Measurements from ENCODE around the gene PCDHGA1.
A peak's percentile ranks its signal among the peaks of the same experiment; 100 is the strongest.
"Not testable (repeated sequence)": the region's sequence is repeated elsewhere in the genome, so short reads cannot be mapped to it uniquely, and the experiment has no call there.

PCDHGA1 gene

GRCh38 chr5:141366016-141366896 lies 35.9 kb downstream of the PCDHGA1 start:
- Histone ChIP-seq H3K9ac (ENCODE audit: low read depth, low read length) (no peak overlapping the region), H3K9me3 (ENCODE audit: insufficient read depth, low read depth, low read length) (peaks cover 71% of the 10 kb centered on the region), H3K27ac (ENCODE audit: low read depth, low read length) (no peak overlapping the region), H3K27me3 (ENCODE audit: insufficient read depth, low read length) (no peaks in the 10 kb centered on the region), H3K4me1 (ENCODE audit: insufficient read depth, low read length) (0 out of 2 replicates have a peak, but pooled peaks cover 6% of the 10 kb centered on the region), H3K4me3 (ENCODE audit: low read length) (no peak overlapping the region), H3K36me3 (ENCODE audit: insufficient read depth, low read length) (0 out of 2 replicates have a peak, but pooled peaks cover 3% of the 10 kb centered on the region)
- 97% methylated on average over 46 of the region's 46 CpGs for WGBS

- no peak within 1 kb of the TSS for H3K4me3 ChIP-seq (ENCODE audit: low read length)
- peaks cover 74% of the 10 kb centered on the region for H3K9me3 ChIP-seq (ENCODE audit: insufficient read depth, low read depth, low read length)
- H3K4me1 ChIP-seq (ENCODE audit: insufficient read depth, low read length) = no peaks in the 10 kb centered on the region
Measured at GRCh38 chr5:141369994-141370848, 39.9 kb downstream of the PCDHGA1 start, which contains the start of gene PCDHGB3. TSS of gene PCDHGB3 (plus strand) at chr5:141370242. CDS start at chr5:141370395, 153 bp downstream.

DNA sequence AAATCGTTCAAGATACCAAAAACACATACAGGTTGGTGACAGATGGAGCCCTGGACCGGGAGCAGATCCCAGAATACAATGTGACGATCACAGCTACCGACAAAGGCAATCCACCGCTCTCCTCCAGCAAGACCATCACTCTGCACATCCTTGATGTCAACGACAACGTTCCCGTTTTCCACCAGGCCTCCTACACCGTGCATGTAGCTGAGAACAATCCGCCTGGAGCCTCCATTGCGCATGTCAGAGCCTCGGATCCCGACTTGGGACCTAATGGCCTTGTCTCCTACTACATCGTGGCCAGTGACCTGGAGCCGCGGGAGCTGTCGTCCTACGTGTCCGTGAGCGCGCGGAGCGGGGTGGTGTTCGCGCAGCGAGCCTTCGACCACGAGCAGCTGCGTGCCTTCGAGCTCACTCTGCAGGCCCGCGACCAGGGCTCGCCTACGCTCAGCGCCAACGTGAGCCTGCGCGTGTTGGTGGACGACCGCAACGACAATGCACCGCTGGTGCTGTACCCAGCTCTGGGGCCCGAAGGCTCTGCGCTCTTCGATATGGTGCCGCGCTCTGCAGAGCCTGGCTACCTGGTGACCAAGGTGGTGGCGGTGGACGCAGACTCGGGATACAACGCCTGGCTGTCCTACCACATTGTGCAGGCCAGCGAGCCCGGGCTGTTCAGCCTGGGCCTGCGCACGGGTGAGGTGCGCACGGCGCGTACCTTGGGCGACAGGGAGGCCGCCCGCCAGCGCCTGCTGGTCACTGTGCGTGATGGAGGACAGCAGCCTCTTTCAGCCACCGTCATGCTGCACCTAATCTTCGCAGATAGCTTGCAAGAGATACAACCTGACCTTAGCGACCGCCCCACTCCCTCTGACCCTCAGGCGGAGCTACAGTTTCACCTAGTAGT lies 41.5 kb downstream of the PCDHGA1 start:
- no peak overlapping the region for H3K4me3 ChIP-seq (ENCODE audit: low read length)
- peaks cover 68% of the 10 kb centered on the region for H3K9me3 ChIP-seq (ENCODE audit: insufficient read depth, low read depth, low read length)
- no peaks in the 10 kb centered on the region for H3K27me3 ChIP-seq (ENCODE audit: insufficient read depth, low read length)
- no peaks in the 10 kb centered on the region for H3K36me3 ChIP-seq (ENCODE audit: insufficient read depth, low read length)
- WGBS = 96% methylated on average over 69 of the region's 69 CpGs
- H3K27ac ChIP-seq (ENCODE audit: low read depth, low read length) = no peak overlapping the region
- H3K4me1 ChIP-seq (ENCODE audit: insufficient read depth, low read length) = no peaks in the 10 kb centered on the region
- H3K9ac ChIP-seq (ENCODE audit: low read depth, low read length) = no peak overlapping the region

More at GRCh38 chr5:141369994-141370848, 39.9 kb downstream of the PCDHGA1 start, which contains the start of gene PCDHGB3:
- WGBS = 94% methylated on average over 32 of the region's 32 CpGs
- Histone ChIP-seq H3K36me3 (ENCODE audit: insufficient read depth, low read length) (no peaks in the 10 kb centered on the region), H3K9ac (ENCODE audit: low read depth, low read length) (no peak within 1 kb of the TSS), H3K27ac (ENCODE audit: low read depth, low read length) (no peak within 1 kb of the TSS), H3K27me3 (ENCODE audit: insufficient read depth, low read length) (no peaks in the 10 kb centered on the region)

DNA sequence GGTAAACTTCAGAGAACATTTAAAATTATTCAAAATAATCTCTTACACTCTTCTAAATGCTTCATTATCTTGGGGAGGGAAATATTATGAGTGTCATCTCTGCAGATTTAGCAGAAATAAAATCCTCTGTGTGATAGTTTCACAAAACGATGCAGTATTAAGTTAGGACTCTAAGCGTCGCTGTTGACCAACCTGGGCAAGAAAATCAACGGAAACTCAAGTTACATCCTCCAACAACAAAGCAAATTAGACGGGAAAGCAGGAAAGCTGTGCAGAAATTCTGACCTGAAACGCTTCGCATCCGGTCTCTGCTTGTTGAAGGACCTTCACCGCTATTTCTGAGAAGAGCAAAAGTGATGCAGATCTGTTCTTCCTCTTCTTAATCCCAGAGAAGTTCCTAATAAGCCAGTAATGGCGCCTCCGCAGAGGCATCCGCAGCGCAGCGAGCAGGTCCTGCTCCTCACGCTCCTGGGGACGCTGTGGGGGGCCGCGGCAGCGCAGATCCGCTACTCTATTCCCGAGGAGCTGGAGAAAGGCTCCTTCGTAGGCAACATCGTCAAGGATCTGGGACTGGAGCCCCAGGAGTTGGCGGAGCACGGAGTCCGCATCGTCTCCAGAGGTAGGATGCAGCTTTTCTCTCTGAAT lies 43.5 kb downstream of the PCDHGA1 start, which contains the start of gene PCDHGA6:
PCDHGA6 (plus strand) TSS at position 219 of the 645 bp plus-strand sequence; CDS start at position 412, 193 bp downstream.
- WGBS = 96% methylated on average over 27 of the region's 27 CpGs
- H3K9me3 ChIP-seq (ENCODE audit: insufficient read depth, low read depth, low read length) = peaks cover 67% of the 10 kb centered on the region

DNA sequence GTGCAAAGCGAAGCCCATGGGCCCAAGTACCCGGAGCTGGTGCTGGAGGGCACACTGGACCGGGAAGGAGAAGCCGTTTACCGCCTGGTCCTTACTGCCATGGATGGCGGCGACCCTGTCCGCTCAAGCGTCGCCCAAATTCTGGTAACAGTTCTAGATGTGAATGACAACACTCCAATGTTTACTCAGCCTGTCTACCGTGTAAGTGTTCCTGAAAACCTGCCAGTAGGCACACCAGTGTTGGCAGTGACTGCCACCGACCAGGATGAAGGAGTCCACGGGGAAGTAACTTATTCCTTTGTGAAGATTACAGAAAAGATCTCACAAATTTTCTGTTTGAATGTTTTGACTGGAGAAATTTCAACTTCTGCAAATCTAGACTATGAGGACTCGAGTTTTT lies 44.3 kb downstream of the PCDHGA1 start:
- Histone ChIP-seq H3K9me3 (ENCODE audit: insufficient read depth, low read depth, low read length) (peaks cover 64% of the 10 kb centered on the region), H3K4me3 (ENCODE audit: low read length) (no peak overlapping the region), H3K27me3 (ENCODE audit: insufficient read depth, low read length) (no peaks in the 10 kb centered on the region), H3K9ac (ENCODE audit: low read depth, low read length) (no peak overlapping the region), H3K27ac (ENCODE audit: low read depth, low read length) (no peak overlapping the region), H3K4me1 (ENCODE audit: insufficient read depth, low read length) (no peaks in the 10 kb centered on the region), H3K36me3 (ENCODE audit: insufficient read depth, low read length) (no peaks in the 10 kb centered on the region)
- WGBS = 97% methylated on average over 14 of the region's 14 CpGs

More for the DNA sequence above, 43.5 kb downstream of the PCDHGA1 start, which contains the start of gene PCDHGA6:
- no peaks in the 10 kb centered on the region for H3K27me3 ChIP-seq (ENCODE audit: insufficient read depth, low read length)
- H3K36me3 ChIP-seq (ENCODE audit: insufficient read depth, low read length) = no peaks in the 10 kb centered on the region
- H3K4me3 ChIP-seq (ENCODE audit: low read length) = peak within 1 kb of the TSS; percentile 24; the same call in 1 of the 2 replicates
- H3K27ac ChIP-seq (ENCODE audit: low read depth, low read length) = no peak within 1 kb of the TSS
- H3K4me1 ChIP-seq (ENCODE audit: insufficient read depth, low read length) = no peaks in the 10 kb centered on the region
- no peak within 1 kb of the TSS for H3K9ac ChIP-seq (ENCODE audit: low read depth, low read length)

GRCh38 chr5:141375444-141376155 lies 45.3 kb downstream of the PCDHGA1 start:
- H3K9me3 ChIP-seq (ENCODE audit: insufficient read depth, low read depth, low read length) = peaks cover 60% of the 10 kb centered on the region
- 96% methylated on average over 38 of the region's 48 CpGs for WGBS
- not testable (repeated sequence) for H3K27ac ChIP-seq (ENCODE audit: low read depth, low read length); H3K36me3 ChIP-seq (ENCODE audit: insufficient read depth, low read length); H3K9ac ChIP-seq (ENCODE audit: low read depth, low read length); H3K4me1 ChIP-seq (ENCODE audit: insufficient read depth, low read length); H3K27me3 ChIP-seq (ENCODE audit: insufficient read depth, low read length); H3K4me3 ChIP-seq (ENCODE audit: low read length)

DNA sequence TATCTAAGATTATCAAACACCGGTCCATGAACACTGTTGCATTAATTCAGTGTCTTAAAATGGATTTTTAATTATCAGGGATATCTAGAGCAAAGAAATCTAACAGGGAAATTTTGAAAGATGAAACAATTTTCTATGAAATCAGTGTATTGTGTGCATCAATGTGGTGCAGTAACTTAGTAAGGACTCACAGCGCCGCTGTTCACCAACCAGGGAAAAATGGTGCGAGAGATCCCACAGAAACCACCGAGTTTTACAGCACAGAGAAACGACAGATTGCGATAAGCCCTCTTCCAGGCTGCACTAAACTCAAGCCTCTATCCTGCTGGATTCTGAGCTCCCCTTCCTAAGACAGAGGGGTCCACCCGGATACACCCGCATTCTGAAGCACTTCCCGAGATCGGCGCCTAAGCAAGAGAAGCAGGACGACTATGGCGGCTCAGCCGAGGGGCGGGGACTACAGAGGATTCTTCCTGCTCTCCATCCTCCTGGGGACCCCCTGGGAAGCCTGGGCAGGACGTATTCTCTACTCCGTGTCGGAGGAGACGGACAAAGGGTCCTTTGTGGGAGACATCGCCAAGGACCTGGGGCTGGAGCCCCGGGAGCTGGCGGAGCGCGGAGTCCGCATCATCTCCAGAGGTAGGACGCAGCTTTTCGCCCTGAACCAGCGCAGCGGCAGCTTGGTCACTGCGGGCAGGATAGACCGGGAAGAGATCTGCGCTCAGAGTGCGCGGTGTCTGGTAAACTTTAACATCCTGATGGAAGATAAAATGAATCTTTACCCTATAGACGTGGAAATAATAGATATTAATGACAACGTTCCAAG lies 52.4 kb downstream of the PCDHGA1 start, which contains the start of gene PCDHGA7:
PCDHGA7 (plus strand) TSS at position 274 of the 826 bp plus-strand sequence; CDS start at position 432, 158 bp downstream.
- H3K9ac ChIP-seq (ENCODE audit: low read depth, low read length) = no peak within 1 kb of the TSS
- H3K27ac ChIP-seq (ENCODE audit: low read depth, low read length) = no peak within 1 kb of the TSS
- H3K4me3 ChIP-seq (ENCODE audit: low read length) = no peak within 1 kb of the TSS
- H3K9me3 ChIP-seq (ENCODE audit: insufficient read depth, low read depth, low read length) = peaks cover 44% of the 10 kb centered on the region; the same call in 1 of the 2 replicates
- H3K27me3 ChIP-seq (ENCODE audit: insufficient read depth, low read length) = no peaks in the 10 kb centered on the region
- 0 out of 2 replicates have a peak, but pooled peaks cover 3% of the 10 kb centered on the region for H3K36me3 ChIP-seq (ENCODE audit: insufficient read depth, low read length)
- H3K4me1 ChIP-seq (ENCODE audit: insufficient read depth, low read length) = no peaks in the 10 kb centered on the region
- 96% methylated on average over 37 of the region's 37 CpGs for WGBS

DNA sequence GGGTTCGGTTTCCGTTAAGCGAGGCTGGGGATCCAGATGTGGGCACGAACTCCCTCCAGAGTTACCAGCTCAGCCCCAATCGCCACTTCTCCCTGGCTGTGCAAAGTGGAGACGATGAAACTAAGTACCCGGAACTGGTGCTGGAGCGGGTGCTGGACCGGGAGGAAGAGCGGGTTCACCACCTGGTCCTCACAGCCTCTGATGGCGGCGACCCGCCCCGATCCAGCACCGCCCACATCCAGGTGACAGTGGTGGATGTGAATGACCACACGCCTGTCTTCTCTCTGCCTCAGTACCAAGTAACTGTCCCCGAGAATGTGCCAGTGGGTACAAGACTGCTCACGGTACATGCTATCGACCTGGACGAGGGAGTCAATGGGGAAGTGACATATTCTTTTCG lies 53.0 kb downstream of the PCDHGA1 start:
- Histone ChIP-seq H3K27me3 (ENCODE audit: insufficient read depth, low read length) (no peaks in the 10 kb centered on the region), H3K4me1 (ENCODE audit: insufficient read depth, low read length) (no peaks in the 10 kb centered on the region), H3K9me3 (ENCODE audit: insufficient read depth, low read depth, low read length) (peaks cover 46% of the 10 kb centered on the region), H3K9ac (ENCODE audit: low read depth, low read length) (no peak overlapping the region), H3K4me3 (ENCODE audit: low read length) (no peak overlapping the region), H3K36me3 (ENCODE audit: insufficient read depth, low read length) (0 out of 2 replicates have a peak, but pooled peaks cover 3% of the 10 kb centered on the region), H3K27ac (ENCODE audit: low read depth, low read length) (no peak overlapping the region)
- WGBS = 95% methylated on average over 21 of the region's 21 CpGs

Data from HUES64 (cell line).